OCI-LY1 (cell line): ENCODE results near the gene PSMB10.

Source experiments
- H2AFZ ChIP-seq: fragments of 200-600 bp; sonication (generic), shearing (Covaris generic); 2 replicates; pipeline ENCODE4 v1.6.0; 2014; ENCODE audit warnings: antibody characterized with exemption, mild to moderate bottlenecking, low read length
- H3F3A ChIP-seq: fragments of 200-600 bp; sonication (generic), shearing (Covaris generic); 2 replicates; pipeline ENCODE4 v1.6.0; 2014; ENCODE audit warnings: mild to moderate bottlenecking, antibody characterized with exemption, low read length, moderate library complexity; ENCODE audit not compliant: insufficient read depth
- H3K27ac ChIP-seq: fragments of 200-600 bp; sonication (generic); 2 replicates; pipeline ENCODE4 v1.5.1; 2014; ENCODE audit warnings: low read length, mixed run types, mild to moderate bottlenecking, low read depth; ENCODE audit not compliant: poor library complexity, severe bottlenecking
- H3K27me3 ChIP-seq: fragments of 200-600 bp; sonication (generic); 2 replicates; pipeline ENCODE4 v1.6.0; 2014; ENCODE audit warnings: antibody characterized with exemption, mild to moderate bottlenecking, low read length, moderate library complexity; ENCODE audit not compliant: insufficient read depth
- H3K36me3 ChIP-seq: fragments of 200-600 bp; sonication (generic); 2 replicates; pipeline ENCODE4 v1.6.1; 2014; ENCODE audit warnings: mild to moderate bottlenecking, antibody characterized with exemption, low read length, moderate library complexity, mixed read lengths; ENCODE audit not compliant: insufficient read depth
- H3K4me1 ChIP-seq: fragments of 200-600 bp; sonication (generic); 2 replicates; pipeline ENCODE4 v1.5.1; 2014; ENCODE audit warnings: mild to moderate bottlenecking, low read length, moderate library complexity; ENCODE audit not compliant: insufficient read depth, severe bottlenecking
- H3K4me2 ChIP-seq: fragments of 200-600 bp; sonication (generic), shearing (Covaris generic); 2 replicates; pipeline ENCODE4 v1.6.1; 2014; ENCODE audit warnings: low read length
- H3K4me3 ChIP-seq: fragments of 200-600 bp; sonication (generic); 2 replicates; pipeline ENCODE4 v1.5.1; 2014; ENCODE audit warnings: low read length, low read depth, mild to moderate bottlenecking, mixed read lengths; ENCODE audit not compliant: poor library complexity, severe bottlenecking
- H3K79me2 ChIP-seq: fragments of 200-600 bp; shearing (Covaris generic); 2 replicates; pipeline ENCODE4 v1.6.1; 2016; ENCODE audit warnings: mixed run types, low read length, mixed read lengths; ENCODE audit not compliant: insufficient read depth
- H3K9ac ChIP-seq: fragments of 200-600 bp; sonication (generic), shearing (Covaris generic); 2 replicates; pipeline ENCODE4 v1.6.1; 2014; ENCODE audit warnings: mild to moderate bottlenecking, low read length, mixed read lengths
- H3K9me2 ChIP-seq: fragments of 200-600 bp; sonication (generic), shearing (Covaris generic); 2 replicates; pipeline ENCODE4 v1.6.1; 2014; ENCODE audit warnings: low read depth, mild to moderate bottlenecking, low read length, mixed read lengths
- H3K9me3 ChIP-seq: fragments of 200-600 bp; shearing (Covaris generic); 2 replicates; pipeline ENCODE4 v1.6.1; 2014; ENCODE audit warnings: low read length, mixed read lengths
- H4K20me1 ChIP-seq: fragments of 200-600 bp; sonication (generic), shearing (Covaris generic); 2 replicates; pipeline ENCODE4 v1.6.0; 2016; ENCODE audit warnings: mild to moderate bottlenecking, low read length; ENCODE audit not compliant: insufficient read depth
- EZH2 ChIP-seq: fragments of 200-600 bp; sonication (generic), shearing (Covaris generic); IDR thresholded peaks from 2 replicates; pipeline ENCODE4 v1.8.0; 2017; ENCODE audit warnings: borderline replicate concordance, mixed run types, mild to moderate bottlenecking, antibody characterized with exemption, low read length, moderate library complexity, mixed read lengths
- TF ChIP-seq, protein P1 (sequence below): fragments of 200-600 bp; sonication (generic), shearing (Covaris generic); IDR thresholded peaks from 2 replicates; pipeline ENCODE4 v1.5.1; 2017; ENCODE audit warnings: mild to moderate bottlenecking, antibody characterized with exemption, low read length, moderate library complexity, mixed read lengths

The PSMB10 gene

DNA sequence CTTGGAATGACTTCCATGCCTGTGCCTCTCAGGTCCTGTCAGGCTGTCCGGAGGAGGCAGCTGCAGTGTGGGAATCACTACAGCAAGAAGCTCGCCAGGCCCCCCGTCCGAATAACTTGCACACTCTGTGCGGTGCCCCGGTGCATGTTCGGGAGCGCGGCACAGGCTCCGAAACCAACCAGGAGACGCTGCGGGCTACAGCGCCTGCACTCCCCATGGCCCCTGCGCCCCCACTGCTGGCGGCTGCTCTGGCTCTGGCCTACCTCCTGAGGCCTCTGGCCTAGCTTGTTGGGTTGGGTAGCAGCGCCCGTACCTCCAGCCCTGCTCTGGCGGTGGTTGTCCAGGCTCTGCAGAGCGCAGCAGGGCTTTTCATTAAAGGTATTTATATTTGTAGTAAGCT lies 50.7 kb downstream of the PSMB10 start:
- Histone ChIP-seq H3K36me3 (peaks cover 55% of the 10 kb centered on the region), H3K27ac (no peak overlapping the region), H3F3A (no peaks in the 10 kb centered on the region), H3K4me2 (no peak overlapping the region), H3K79me2 (no peaks in the 10 kb centered on the region), H3K9ac (no peak overlapping the region), H3K4me1 (no peaks in the 10 kb centered on the region), H4K20me1 (no peaks in the 10 kb centered on the region), H3K9me2 (no peaks in the 10 kb centered on the region), H3K27me3 (no peaks in the 10 kb centered on the region), H3K4me3 (no peak overlapping the region), H3K9me3 (no peaks in the 10 kb centered on the region), H2AFZ (no peak overlapping the region)
- TF ChIP-seq, protein P1, sequence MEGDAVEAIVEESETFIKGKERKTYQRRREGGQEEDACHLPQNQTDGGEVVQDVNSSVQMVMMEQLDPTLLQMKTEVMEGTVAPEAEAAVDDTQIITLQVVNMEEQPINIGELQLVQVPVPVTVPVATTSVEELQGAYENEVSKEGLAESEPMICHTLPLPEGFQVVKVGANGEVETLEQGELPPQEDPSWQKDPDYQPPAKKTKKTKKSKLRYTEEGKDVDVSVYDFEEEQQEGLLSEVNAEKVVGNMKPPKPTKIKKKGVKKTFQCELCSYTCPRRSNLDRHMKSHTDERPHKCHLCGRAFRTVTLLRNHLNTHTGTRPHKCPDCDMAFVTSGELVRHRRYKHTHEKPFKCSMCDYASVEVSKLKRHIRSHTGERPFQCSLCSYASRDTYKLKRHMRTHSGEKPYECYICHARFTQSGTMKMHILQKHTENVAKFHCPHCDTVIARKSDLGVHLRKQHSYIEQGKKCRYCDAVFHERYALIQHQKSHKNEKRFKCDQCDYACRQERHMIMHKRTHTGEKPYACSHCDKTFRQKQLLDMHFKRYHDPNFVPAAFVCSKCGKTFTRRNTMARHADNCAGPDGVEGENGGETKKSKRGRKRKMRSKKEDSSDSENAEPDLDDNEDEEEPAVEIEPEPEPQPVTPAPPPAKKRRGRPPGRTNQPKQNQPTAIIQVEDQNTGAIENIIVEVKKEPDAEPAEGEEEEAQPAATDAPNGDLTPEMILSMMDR: no peak
- no peak for TF ChIP-seq EZH2

DNA sequence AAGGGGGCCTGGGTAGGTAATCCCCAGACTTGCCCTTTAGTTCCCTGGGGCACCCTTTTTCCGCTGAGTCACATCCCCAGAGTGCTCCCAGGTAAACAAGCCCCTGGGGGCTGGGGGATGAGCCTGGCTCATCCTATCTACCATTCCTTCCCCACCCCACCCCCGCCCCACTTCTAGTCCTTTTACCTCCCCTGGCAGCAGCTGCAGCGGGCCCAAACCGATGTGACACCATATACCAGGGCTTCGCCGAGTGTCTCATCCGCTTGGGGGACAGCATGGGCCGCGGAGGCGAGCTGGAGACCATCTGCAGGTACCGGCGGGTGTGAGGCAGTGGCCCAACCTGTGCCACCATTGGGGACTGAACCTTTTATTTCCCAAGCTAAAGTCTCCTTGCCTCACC lies 51.1 kb downstream of the PSMB10 start:
- Histone ChIP-seq H3K9me3 (no peaks in the 10 kb centered on the region), H2AFZ (no peak overlapping the region), H3K9me2 (no peaks in the 10 kb centered on the region), H3F3A (no peaks in the 10 kb centered on the region), H3K4me3 (no peak overlapping the region), H3K36me3 (peaks cover 60% of the 10 kb centered on the region), H3K27ac (no peak overlapping the region), H3K9ac (no peak overlapping the region), H3K4me1 (no peaks in the 10 kb centered on the region), H4K20me1 (no peaks in the 10 kb centered on the region), H3K4me2 (no peak overlapping the region), H3K27me3 (no peaks in the 10 kb centered on the region), H3K79me2 (no peaks in the 10 kb centered on the region)
- TF ChIP-seq, protein P1: no peak
- TF ChIP-seq EZH2: no peak

DNA sequence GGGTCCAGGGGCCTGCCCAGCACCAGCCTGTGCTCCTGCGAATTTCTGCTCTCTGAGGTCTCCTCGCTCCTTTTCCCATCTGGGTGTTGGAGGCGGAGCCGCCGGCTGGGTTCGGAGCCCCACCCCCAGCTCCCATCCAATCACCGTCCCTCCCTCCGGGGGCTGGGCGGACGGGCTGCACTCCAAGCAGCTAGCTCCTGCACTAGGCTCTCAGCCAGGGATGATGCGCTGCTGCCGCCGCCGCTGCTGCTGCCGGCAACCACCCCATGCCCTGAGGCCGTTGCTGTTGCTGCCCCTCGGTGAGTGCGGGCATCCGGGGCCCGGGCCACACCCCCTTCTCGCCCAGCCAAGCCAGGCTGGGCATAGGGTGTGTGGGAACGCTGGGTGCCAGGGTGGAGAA lies 52.0 kb downstream of the PSMB10 start, which contains the start of gene NRN1L:
Gene NRN1L (plus strand): TSS at position 202 of the 400 bp plus-strand sequence. CDS start 19 bp downstream, at position 221.
- Histone ChIP-seq H4K20me1 (no peaks in the 10 kb centered on the region), H3K27ac (no peak within 1 kb of the TSS), H2AFZ (no peak within 1 kb of the TSS), H3K4me3 (no peak within 1 kb of the TSS), H3K79me2 (no peaks in the 10 kb centered on the region), H3K4me2 (no peak within 1 kb of the TSS), H3K9ac (no peak within 1 kb of the TSS), H3K9me3 (no peaks in the 10 kb centered on the region), H3K36me3 (peaks cover 68% of the 10 kb centered on the region), H3K27me3 (no peaks in the 10 kb centered on the region), H3F3A (no peaks in the 10 kb centered on the region), H3K4me1 (no peaks in the 10 kb centered on the region), H3K9me2 (no peaks in the 10 kb centered on the region)
- TF ChIP-seq EZH2: no peak
- TF ChIP-seq, protein P1: no peak
